ENCODE results near the gene KLHL25.

Gene KLHL25

DNA sequence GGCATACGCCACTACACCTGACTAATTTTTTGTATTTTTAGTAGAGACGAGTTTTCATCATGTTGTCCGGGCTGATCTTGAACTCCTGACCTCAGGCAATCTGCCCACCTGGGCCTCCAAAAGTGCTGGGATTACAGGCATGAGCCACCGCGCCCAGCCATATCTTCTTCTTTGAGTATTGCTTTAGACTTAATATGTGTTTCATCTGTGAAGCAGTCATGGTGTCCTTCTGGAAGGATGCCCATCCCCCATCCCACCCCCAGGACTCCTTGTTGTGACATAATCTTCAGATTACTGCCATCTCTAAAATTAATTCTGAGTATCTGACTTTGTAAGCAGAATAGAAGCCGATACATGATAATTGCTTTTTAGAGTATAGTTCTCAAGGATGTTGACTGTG lies 57.7 kb downstream of the KLHL25 start:
- TF ChIP-seq, protein P1, sequence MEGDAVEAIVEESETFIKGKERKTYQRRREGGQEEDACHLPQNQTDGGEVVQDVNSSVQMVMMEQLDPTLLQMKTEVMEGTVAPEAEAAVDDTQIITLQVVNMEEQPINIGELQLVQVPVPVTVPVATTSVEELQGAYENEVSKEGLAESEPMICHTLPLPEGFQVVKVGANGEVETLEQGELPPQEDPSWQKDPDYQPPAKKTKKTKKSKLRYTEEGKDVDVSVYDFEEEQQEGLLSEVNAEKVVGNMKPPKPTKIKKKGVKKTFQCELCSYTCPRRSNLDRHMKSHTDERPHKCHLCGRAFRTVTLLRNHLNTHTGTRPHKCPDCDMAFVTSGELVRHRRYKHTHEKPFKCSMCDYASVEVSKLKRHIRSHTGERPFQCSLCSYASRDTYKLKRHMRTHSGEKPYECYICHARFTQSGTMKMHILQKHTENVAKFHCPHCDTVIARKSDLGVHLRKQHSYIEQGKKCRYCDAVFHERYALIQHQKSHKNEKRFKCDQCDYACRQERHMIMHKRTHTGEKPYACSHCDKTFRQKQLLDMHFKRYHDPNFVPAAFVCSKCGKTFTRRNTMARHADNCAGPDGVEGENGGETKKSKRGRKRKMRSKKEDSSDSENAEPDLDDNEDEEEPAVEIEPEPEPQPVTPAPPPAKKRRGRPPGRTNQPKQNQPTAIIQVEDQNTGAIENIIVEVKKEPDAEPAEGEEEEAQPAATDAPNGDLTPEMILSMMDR (IDR thresholded peaks at IDR 0.05; ENCODE audit: low read depth, low read length, missing control alignments): no peak
- DNase-seq (ENCODE audit: low read depth): no peak
- in situ Hi-C loops (cut with HindIII; ENCODE audit: low sequenced_read_pairs): no loop called here
- H3K4me3 ChIP-seq (ENCODE audit: low read depth, low read length): no peak overlapping the region

DNA sequence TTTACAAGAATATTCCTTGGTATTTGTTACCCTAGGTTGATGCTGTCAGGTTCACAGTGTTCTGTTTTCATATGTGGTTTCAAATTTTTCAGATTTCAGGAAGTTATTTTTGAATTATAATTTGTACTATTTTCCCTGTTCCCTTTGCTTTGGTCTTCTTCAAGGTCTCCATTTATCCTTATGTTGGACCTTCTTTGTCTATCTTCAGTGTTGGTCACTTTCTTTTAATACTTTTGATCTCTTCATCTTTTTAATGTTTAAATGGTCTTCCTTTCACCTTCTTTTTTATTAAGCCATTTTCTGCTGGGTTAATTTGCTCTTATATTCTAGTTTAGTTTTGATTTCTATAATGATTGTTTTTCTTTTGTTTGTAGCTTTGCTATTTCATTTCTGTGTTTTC lies 61.3 kb downstream of the KLHL25 start:
- TF ChIP-seq, protein P1 (IDR thresholded peaks at IDR 0.05; ENCODE audit: low read depth, low read length, missing control alignments): no peak
- in situ Hi-C loops (cut with HindIII; ENCODE audit: low sequenced_read_pairs): no loop called here
- H3K4me3 ChIP-seq (ENCODE audit: low read depth, low read length): no peak overlapping the region
- DNase-seq (ENCODE audit: low read depth): no peak

DNA sequence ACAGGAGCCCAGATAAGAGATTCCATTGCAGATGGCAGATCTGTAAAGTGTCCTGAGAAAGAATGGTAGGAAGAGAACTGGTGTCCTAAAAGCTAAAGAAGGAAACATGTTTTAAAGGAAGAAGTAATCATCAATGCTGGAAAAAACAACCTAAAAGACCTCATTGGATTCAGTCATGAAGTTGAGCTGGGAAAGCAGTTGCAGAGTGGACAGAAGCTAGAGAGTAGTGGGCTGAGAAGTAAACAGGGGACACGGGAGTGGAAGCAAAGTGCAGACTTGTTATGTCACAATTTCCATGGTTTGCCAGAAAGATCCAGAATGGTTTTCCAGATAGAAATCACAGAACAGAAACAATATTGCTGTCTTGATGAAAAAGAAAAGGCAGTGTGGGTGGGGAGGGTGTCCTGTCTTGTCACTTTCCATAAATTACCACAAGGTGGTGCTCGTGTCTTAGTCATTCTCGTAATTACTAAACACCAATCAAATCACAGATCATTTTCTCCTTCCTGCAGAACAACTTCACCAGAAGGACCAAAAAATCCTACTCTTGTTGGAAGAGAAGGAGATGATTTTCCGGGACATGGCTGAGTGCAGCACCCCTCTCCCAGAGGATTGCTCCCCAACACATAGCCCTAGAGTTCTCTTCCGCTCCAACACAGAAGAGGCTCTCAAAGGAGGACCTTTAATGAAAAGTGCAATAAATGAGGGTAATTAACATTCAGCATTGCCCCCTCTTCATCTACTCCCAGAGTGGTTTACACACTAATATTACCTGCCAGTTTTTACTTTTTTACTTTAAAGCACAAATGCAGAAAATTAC lies 64.5 kb downstream of the KLHL25 start:
- TF ChIP-seq, protein P1 (IDR thresholded peaks at IDR 0.05; ENCODE audit: low read depth, low read length, missing control alignments): peak; percentile 61
- peak; percentile 65 for DNase-seq (ENCODE audit: low read depth)
- no peak overlapping the region for H3K4me3 ChIP-seq (ENCODE audit: low read depth, low read length)
- in situ Hi-C loops (cut with HindIII; ENCODE audit: low sequenced_read_pairs): no loop called here

DNA sequence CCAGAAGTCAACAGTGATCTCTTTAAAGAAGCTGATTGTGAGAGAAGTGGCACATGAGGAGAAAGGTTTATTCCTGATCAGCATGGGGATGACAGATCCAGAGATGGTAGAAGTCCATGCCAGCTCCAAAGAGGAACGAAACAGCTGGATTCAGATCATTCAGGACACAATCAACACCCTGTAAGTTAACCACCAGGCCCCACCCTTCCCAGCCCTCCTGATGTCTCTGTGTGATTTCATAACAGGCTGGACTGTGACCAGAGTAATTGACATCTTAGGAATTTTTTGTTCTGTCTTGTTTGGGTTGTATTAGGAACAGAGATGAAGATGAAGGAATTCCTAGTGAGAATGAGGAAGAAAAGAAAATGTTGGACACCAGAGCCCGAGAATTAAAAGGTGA lies 67.7 kb downstream of the KLHL25 start:
- in situ Hi-C loops (cut with HindIII; ENCODE audit: low sequenced_read_pairs): no loop called here
- TF ChIP-seq, protein P1 (IDR thresholded peaks at IDR 0.05; ENCODE audit: low read depth, low read length, missing control alignments): no peak
- no peak for DNase-seq (ENCODE audit: low read depth)
- no peak overlapping the region for H3K4me3 ChIP-seq (ENCODE audit: low read depth, low read length)

DNA sequence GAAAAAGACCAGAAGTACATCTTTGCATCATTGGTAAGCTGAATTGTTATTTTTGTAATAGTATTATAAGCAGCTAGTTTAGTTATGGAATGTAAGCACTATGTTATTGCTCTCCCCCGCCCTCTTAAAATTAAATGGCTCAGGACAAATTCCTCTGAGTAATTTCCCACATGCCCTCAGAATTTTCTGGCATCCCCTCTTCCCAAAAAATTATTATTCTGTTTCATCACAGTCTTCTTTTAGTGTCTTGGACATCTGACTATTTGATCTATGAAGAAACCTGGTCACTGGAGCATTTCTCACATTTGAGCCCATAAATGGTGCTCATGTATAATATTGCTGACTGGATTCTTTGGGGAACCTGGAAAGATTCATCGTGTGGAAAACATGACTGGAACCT lies 68.3 kb downstream of the KLHL25 start:
- in situ Hi-C loops (cut with HindIII; ENCODE audit: low sequenced_read_pairs): no loop called here
- TF ChIP-seq, protein P1 (IDR thresholded peaks at IDR 0.05; ENCODE audit: low read depth, low read length, missing control alignments): no peak
- no peak overlapping the region for H3K4me3 ChIP-seq (ENCODE audit: low read depth, low read length)
- DNase-seq (ENCODE audit: low read depth): no peak

DNA sequence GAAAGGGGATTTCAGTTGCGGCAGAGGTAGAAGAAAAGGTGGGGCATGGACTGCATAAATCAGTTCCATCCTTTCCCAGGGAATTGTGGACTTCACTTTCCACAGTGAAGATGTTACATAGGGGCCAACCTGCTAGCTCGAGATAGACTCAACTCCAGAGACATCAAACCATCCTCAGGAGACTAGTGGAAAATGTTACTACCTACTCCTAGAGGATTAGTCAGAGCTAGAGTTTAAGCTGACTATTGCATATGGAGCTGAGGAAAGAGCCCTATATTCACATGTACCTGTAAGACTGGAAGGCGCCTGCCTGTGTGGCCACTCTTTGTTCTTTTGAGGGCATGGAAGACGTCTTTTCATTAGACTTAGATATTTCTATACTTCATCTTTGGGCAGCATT lies 69.2 kb downstream of the KLHL25 start:
- in situ Hi-C loops (cut with HindIII; ENCODE audit: low sequenced_read_pairs): no loop called here
- H3K4me3 ChIP-seq (ENCODE audit: low read depth, low read length): no peak overlapping the region
- TF ChIP-seq, protein P1 (IDR thresholded peaks at IDR 0.05; ENCODE audit: low read depth, low read length, missing control alignments): no peak
- DNase-seq (ENCODE audit: low read depth): no peak
